Stimulated activated naive CD8-positive, alpha-beta T cell treated with anti-CD3 and anti-CD28 coated beads, Interleukin-15, Interleukin-2, amounts not matched to agents 100 U/mL and 50 U/mL, for 24 hours (primary cell): Measurements from ENCODE around the gene SLC29A2.
"Not testable (repeated sequence)": the region's sequence is repeated elsewhere in the genome, so short reads cannot be mapped to it uniquely, and the experiment has no call there.

Experiments used
- ATAC-seq: fragments of 150-1000 bp; cut with Tn5 transposase; one replicate; pipeline ENCODE4 v1.10.0; 2021
- DNase-seq: peaks from one replicate; pipeline ENCODE4 v3.0.0; 2021

Gene SLC29A2

DNA sequence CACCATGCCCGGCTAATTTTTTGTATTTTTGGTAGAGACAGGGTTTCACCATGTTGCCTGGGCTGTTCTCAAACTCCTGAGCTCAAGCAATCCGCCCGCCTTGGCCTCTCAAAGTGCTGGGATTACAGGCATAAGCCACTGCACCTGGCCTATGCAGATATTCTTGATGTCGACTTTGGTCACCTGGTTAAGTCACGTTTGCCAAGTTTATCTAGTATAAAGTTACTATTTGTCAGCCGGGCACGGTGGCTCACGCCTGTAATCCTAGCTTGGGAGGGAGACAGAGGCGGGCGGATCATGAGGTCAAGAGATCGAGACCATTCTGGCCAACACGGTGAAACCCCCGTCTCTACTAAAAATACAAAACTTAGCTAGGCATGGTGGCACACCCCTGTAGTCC, 12.8 kb upstream of the SLC29A2 start:
- not testable (repeated sequence) for ATAC-seq

GRCh38 chr11:66380264-66380663, 8.7 kb upstream of the SLC29A2 start:
- not testable (repeated sequence) for DNase-seq, ATAC-seq

More for the DNA sequence above, 12.8 kb upstream of the SLC29A2 start:
- DNase-seq = not testable (repeated sequence)

- not testable (repeated sequence) for ATAC-seq, DNase-seq
Observed at GRCh38 chr11:66373690-66374287, 2.2 kb upstream of the SLC29A2 start.

DNA sequence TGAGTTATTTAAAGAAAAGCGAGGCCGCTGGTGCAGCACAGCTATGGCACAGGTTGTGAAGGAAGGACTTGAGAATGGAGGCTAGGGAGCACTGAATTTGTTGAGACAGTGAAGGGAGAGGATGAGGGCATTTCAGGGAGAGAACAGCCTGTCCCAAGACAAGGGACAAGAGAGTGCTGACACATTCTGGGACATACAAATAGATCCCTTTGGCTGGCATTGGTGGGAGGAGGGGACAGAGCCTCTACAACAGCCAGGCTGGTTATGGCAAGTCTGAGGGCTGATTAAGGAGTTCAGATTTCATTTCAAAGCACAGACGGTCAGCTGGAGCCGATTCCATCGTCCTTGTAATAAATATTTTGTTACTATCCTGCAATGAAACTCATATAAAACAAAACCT, 1.7 kb upstream of the SLC29A2 start:
- no peak for ATAC-seq
- DNase-seq = no peak

- no peak for ATAC-seq
- no peak for DNase-seq
Observed at GRCh38 chr11:66369073-66369894, 2.3 kb downstream of the SLC29A2 start.

DNA sequence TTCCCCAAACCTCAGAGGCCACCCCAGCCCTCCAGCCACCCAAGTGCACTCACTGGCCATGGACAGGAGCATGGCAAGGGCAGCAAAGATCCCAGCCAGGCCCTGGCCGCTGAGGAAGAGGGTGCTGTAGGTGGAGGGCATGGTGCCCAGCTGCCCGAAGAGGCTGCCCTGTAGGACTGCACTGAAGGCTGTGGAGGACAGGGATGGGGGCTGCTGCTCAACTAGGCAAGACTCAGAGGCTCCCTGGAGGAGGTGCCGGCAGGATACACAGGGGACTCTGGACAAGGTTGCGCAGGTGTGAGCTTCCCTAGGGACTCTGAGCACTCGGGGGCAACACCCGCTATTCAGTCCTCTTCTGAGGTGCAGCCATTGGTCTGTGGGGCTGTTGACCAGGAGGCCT, 3.1 kb downstream of the SLC29A2 start:
- DNase-seq = no peak

GRCh38 chr11:66367561-66368312, 3.8 kb downstream of the SLC29A2 start:
- ATAC-seq (no peak), DNase-seq (no peak)

More for the DNA sequence above, 3.1 kb downstream of the SLC29A2 start:
- no peak for ATAC-seq

- no peak for DNase-seq
- no peak for ATAC-seq
Observed at GRCh38 chr11:66366844-66367477, 4.6 kb downstream of the SLC29A2 start.

DNA sequence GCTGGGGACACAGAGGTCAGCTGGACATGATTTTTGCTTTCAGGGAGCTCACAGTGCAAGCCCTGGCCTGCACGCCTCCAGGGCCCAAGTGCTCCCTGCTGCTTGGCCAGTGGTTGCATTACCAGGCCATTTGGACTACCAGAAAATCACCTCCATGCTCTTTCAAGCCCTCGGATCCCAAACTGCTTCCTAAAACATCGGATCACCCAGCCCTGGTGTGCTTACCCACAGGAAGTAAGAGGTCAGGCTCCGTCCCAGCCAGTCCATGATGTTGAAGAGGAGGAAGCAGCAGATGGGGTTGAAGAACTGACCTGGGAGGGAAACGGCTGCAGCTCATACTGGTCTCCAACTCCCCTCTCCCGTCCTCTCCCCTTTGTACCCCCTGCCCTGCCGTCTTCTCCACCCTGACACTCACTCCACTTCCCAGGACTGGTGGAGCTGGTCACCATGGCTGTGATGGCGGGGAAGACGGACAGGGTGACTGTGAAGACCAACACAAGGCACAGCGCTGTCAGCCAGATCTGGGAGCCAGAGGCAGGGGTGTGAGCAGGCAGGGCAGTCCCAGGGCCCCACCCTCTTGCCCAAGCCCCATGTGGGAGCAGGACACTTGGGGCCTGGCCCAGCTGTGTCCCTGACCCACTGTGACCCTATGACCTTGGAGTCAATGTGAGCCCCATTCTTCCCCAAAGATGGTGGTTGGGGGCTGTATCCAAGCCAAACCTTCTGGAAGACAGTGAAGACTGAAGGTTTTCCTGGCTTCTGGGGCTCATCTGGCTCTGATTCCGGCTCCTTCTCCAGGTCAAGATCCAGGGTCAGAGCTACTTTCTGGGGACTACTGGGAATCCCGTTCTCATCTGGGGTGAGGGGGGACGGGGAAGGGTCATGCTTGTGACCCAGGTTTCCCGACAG, 5.6 kb downstream of the SLC29A2 start:
- no peak for ATAC-seq
- no peak for DNase-seq

GRCh38 chr11:66365166-66365565, 6.4 kb downstream of the SLC29A2 start:
- ATAC-seq (no peak), DNase-seq (no peak)

- peak; percentile 61 for ATAC-seq
- peak; percentile 90 for DNase-seq
Observed at GRCh38 chr11:66363805-66364535, 7.6 kb downstream of the SLC29A2 start.

DNA sequence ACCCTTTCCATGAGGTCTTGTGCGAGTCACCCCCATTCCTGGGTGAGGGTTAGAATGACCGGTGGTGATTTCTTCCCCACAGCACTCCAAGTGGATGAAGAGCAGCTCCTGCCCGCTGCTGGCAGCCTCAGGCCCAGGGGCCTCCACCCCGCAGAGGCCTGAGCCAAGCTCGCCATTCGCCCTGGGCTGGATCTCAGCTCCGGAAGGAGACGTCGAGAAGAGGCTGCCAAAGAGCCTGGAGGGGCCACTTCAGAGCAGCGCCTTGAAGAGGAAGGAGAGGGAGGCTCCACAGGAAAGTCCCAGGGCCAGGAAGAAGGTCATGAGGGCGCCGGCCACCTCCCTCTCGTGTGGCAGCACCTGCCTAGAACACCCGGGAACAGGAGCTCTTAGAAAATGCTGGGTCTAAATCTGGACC, 8.4 kb downstream of the SLC29A2 start:
- DNase-seq (no peak), ATAC-seq (no peak)

DNA sequence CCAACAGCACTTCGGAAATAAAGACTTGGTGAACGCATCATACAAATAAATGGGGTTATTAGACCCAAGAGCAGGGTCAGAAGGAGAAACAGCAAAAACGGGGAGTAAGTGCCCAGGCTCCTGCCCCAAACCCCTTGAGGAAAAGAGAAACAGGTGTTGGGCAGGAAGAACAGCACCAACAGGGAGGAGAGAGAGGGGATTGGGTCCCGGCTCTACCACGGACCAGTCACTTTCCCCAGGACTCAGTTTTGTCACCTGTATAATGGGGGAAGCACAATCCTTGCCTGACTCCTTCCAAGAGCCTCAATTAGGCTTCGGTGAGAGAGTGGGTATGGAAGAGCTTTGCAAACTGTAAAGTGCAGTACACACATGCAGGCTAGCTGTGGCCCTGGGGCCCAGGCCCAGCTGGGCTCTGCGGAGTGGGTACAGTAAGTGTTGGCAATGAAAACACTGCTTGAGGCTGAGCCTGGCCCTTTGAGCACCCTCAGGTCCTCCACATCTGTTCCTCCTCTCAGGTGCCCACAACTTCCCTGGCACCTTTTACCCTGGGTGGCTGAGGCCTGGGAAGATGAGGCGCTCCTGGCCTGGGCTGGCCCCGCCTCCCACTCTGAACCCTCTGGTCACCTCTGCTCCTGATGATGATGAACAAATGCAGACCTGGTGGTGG, 8.9 kb downstream of the SLC29A2 start:
- no peak for DNase-seq
- ATAC-seq = no peak

DNA sequence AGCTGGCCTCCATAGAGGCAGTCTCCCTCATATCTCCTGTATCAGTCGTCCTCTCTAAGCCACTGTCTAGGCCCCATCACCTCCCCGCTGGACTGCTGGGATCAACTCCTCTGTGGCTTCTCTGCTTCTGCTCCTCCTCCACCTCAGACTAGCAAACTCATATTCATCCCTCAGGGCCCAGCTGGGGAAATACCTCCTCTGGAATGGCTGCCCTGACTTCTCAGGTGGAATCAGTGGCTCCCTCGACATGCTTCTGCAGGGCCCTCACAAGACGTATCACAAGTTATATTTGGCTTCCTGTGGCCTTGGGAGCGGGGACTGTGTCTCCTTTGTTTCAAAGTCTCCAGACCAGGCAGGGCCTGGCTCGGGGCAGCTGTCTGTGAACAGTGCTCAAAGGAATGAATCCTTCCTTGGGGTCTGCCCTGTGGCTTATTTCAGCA, 10.0 kb downstream of the SLC29A2 start:
- ATAC-seq (no peak), DNase-seq (no peak)

DNA sequence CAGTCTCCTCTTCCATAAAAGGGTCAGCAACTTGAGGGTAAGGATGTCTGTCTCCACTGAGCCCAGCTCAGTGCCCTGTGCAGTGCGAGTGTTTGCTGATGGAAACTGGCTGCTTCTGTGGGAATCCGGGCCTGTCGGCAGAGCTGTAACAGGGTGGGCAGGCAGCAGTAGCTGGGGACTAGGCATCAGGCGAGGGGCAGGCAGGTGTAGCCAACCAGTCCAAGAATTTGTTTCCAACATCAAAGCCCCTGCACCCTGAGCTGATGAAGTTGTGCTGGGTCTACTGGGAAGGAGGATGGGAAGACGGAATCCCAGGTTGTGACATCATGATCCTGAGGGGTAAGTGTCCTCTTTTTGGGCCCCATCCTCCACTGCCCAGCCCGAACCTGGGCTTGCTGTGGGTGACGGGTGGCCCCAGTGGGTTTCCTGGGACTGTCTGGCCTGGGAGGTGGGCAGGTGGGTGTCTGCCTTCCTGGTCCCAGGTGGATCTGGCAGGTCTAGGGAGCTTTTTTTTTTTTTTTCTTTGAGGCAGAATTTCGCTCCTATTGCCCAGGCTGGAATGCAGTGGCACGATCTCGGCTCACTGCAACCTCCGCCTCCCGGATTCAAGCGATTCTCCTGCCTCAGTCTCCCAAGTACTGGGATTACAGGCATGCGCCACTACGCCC, 11.0 kb downstream of the SLC29A2 start:
- ATAC-seq (no peak), DNase-seq (no peak)

DNA sequence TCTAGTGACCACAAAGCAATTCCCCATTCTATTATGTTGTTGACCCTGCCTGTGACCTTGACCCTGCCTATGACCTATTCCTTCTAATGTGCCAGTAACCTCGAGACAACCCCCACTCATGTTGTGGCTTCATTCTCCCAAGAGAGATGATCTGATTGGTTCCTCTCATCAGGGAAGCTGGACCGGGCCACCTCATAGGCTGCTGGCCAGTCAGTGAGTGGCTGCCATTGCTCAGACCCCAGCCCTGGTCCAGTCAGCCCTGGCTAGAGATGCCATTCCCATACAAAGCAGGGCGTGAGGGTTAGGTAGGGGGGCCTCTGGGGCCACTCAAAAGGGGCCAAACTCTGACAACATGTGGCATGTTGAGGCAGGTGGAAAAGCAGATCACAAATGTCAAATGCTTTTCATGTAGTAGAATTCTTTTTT, 11.9 kb downstream of the SLC29A2 start:
- no peak for DNase-seq
- no peak for ATAC-seq

- DNase-seq, ATAC-seq: not testable (repeated sequence)
Observed at GRCh38 chr11:66350560-66351235, 20.9 kb downstream of the SLC29A2 start.

GRCh38 chr11:66349084-66349386, 22.5 kb downstream of the SLC29A2 start:
- no peak for ATAC-seq
- no peak for DNase-seq
